GM10248 (cell line): ENCODE data around the gene CCNYL1.
"Not testable (repeated sequence)": the region's sequence is repeated elsewhere in the genome, so short reads cannot be mapped to it uniquely, and the experiment has no call there.

Experiments
- CTCF ChIA-PET: fragments of 300-600 bp; sonication (Branson Sonifier 250); formaldehyde crosslinking; extraction: SDS; loops from one replicate; lab custom pipeline; 2021; ENCODE audit warnings: antibody characterized with exemption; lab: Yijun Ruan, JAX
- POLR2A ChIA-PET: fragments of 350-650 bp; sonication (Branson Sonifier 250); formaldehyde crosslinking; extraction: SDS; loops from one replicate; lab custom pipeline; 2020; ENCODE audit warnings: antibody characterized with exemption; lab: Yijun Ruan, JAX
- DNase-seq: peaks from one replicate; pipeline ENCODE4 v3.0.0; 2012; ENCODE audit errors: extremely low spot score
- TF ChIP-seq, protein P1 (sequence below): IDR thresholded peaks from 2 replicates; pipeline ENCODE4 v1.5.1; 2012; ENCODE audit warnings: mild to moderate bottlenecking, low read depth; ENCODE audit errors: extremely low read depth, missing control alignments, control extremely low read depth

The CCNYL1 gene

DNA sequence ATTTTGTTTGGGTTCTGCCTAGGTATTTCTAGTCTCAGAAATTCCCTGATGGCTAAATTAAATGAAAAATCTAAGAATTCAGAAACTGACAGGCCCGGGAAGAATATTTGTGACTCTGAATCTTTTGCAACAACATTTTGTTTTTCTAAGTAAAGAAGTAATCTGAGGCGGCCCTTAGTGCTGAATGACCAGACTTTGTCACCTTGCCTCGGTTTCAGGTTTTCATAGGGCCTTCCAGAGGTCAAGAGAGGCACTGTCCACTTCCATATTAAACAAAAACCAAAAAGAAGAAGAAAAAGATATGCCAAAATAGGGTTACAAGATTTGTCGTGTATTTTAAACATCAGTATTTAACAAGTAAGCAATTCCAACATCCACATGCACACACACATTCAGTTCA is 16.1 kb upstream of the CCNYL1 start:
- ChIA-PET CTCF (interaction anchor here (1.6 kb wide), 1 partner anchor 16 kb away, joined by 3 read pairs; the partner anchor contains the start of gene CCNYL1), POLR2A (no interaction called here)
- TF ChIP-seq, protein P1, sequence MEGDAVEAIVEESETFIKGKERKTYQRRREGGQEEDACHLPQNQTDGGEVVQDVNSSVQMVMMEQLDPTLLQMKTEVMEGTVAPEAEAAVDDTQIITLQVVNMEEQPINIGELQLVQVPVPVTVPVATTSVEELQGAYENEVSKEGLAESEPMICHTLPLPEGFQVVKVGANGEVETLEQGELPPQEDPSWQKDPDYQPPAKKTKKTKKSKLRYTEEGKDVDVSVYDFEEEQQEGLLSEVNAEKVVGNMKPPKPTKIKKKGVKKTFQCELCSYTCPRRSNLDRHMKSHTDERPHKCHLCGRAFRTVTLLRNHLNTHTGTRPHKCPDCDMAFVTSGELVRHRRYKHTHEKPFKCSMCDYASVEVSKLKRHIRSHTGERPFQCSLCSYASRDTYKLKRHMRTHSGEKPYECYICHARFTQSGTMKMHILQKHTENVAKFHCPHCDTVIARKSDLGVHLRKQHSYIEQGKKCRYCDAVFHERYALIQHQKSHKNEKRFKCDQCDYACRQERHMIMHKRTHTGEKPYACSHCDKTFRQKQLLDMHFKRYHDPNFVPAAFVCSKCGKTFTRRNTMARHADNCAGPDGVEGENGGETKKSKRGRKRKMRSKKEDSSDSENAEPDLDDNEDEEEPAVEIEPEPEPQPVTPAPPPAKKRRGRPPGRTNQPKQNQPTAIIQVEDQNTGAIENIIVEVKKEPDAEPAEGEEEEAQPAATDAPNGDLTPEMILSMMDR: no peak
- no peak for DNase-seq

DNA sequence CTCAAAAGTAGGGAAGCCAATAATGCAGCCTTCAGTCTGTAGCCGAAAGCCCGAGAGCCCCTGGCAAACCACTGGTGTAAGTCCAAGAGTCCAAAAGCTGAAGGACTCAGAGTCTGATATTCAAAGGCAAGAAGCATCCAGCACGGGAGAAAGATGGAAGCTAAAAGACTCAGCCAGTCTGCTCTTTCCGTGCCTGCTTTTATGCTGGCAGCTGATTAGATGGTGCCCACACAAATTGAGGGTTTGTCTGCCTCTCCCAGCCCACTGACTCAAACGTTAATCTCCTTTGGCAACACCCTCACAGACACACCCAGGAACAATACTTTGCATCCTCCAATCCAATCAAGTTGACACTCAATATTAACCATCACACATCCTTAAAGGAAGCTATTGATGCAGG is 14.5 kb upstream of the CCNYL1 start:
- CTCF ChIA-PET: interaction anchor here (1.0 to 1.3 kb wide), 2 partner anchors 10 to 14 kb away, joined by 3 to 4 read pairs; partner anchors contain the start of gene CCNYL1
- POLR2A ChIA-PET, DNase-seq: not testable (repeated sequence)

DNA sequence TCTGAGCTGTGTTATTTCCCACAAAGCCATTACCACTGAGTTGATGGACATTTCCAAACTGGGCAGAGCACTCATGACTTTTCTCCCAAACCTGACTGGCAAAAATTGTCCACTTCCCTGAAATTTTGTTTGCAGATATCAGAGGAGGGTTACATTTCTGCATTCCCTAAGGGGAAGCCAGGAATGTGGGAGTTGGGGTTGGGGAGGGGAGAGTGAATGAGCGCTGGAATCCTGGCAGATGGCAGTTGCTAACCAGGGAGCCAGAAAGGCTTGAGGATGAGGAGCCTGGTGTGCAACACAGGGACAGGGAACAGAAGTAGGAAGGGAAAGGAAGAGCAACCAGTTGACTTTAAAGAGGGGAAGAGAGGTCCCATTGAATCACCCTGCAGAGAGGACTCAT is 14.0 kb upstream of the CCNYL1 start:
- POLR2A ChIA-PET: no interaction called here
- DNase-seq: no peak
- CTCF ChIA-PET: interaction anchor here (1.0 to 1.3 kb wide), 2 partner anchors 10 to 14 kb away, joined by 3 to 4 read pairs; partner anchors contain the start of gene CCNYL1
- TF ChIP-seq, protein P1: no peak

DNA sequence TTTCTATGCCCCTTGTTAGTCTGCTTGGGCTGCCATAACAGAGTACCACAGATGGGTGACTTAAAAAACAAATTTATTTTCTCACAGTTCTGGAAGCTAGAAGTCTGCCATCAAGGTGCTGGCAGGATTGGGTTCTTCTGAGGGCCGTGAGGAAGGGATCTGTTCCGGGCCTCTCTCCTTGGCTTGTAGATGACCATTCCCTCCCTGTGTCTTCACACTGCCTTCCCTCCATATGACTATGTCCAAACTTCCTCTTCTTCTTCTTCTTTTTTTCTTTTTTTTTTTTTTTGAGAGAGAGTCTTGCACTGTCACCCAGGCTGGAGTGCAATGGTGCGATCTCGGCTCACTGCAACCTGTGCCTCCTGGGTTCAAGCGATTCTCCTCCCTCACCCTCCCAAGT is 13.1 kb upstream of the CCNYL1 start:
- ChIA-PET CTCF (interaction anchor here (1.3 kb wide), 1 partner anchor 13 kb away, joined by 3 read pairs; the partner anchor contains the start of gene CCNYL1), POLR2A (no interaction called here)

DNA sequence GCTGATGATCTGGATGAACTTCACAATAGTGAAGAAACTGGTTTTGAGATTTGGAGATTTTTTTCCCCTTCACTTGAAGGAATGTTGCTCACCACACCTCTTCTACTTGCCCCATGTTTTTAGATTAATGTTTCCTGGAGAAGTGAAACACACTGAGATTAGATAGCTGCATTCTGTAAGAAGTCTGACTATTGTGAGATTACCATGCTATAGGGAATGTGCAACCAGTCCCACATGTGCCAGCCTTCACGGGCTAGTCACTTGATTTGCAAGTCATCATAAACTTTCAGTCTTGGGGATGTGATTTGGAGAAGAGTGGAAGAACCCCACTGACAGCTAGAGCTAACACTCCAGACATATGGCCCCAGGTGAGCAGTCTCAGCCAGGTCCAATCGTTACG is 7.4 kb upstream of the CCNYL1 start:
- POLR2A ChIA-PET: no interaction called here
- no peak for DNase-seq
- CTCF ChIA-PET: interaction anchor here (0.8 to 2.5 kb wide), 5 partner anchors 10 to 336 kb away, joined by 3 to 11 read pairs (median 3); no protein-coding TSS in a partner anchor
- TF ChIP-seq, protein P1: no peak

More for the DNA sequence above, 13.1 kb upstream of the CCNYL1 start:
- TF ChIP-seq, protein P1: no peak
- DNase-seq: no peak

DNA sequence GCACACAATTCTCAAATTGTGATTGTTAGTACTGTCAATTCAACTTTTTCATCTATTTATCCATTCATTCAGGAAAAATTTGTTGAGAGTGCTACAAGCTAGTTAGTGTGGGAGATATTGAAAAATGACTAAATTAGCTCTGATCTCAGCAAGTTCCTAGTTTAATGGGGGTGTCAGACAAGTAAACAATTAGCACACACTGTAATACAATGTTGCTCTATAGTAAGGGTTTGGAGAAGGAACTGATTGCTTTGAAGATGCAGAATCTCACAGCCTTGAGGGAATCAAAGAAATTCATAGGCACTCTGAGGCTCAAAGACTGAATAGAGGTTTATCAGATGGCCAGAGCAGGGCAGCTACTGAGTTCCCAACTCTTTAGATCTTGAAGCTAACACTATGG is 6.8 kb upstream of the CCNYL1 start:
- no peak for DNase-seq
- TF ChIP-seq, protein P1: no peak
- ChIA-PET POLR2A (interaction anchor here (0.6 kb wide), 2 partner anchors 110 to 382 kb away, joined by 3 to 4 read pairs; no protein-coding TSS in a partner anchor), CTCF (interaction anchor here (0.8 to 2.5 kb wide), 4 partner anchors 10 to 78 kb away, joined by 3 to 11 read pairs (median 4); no protein-coding TSS in a partner anchor)
